SU-DHL-6 (cell line): ENCODE data around the gene HSH2D.
A peak's percentile ranks its signal among the peaks of the same experiment; 100 is the strongest.

Experiments used
- H2AFZ ChIP-seq: fragments of 200-600 bp; sonication (generic); 2 replicates; pipeline ENCODE4 v1.6.1; 2014; ENCODE audit warnings: low read depth, mild to moderate bottlenecking, moderate library complexity, mixed read lengths, antibody characterized with exemption, low read length; ENCODE audit not compliant: severe bottlenecking
- H3F3A ChIP-seq: fragments of 200-600 bp; shearing (Covaris generic); 2 replicates; pipeline ENCODE4 v1.6.0; 2016; ENCODE audit warnings: antibody characterized with exemption, mild to moderate bottlenecking; ENCODE audit not compliant: insufficient read depth
- H3K27ac ChIP-seq: fragments of 200-600 bp; sonication (generic); 2 replicates; pipeline ENCODE4 v1.5.1; 2016; ENCODE audit warnings: low read depth, mild to moderate bottlenecking, low read length, moderate library complexity, mixed read lengths
- H3K27me3 ChIP-seq: fragments of 200-600 bp; sonication (generic), shearing (Covaris generic); 2 replicates; pipeline ENCODE4 v1.6.0; 2014; ENCODE audit warnings: mild to moderate bottlenecking, low read length
- H3K36me3 ChIP-seq: fragments of 200-600 bp; sonication (generic); 2 replicates; pipeline ENCODE4 v1.6.1; 2014; ENCODE audit warnings: mild to moderate bottlenecking, low read length, mixed read lengths
- H3K4me2 ChIP-seq: fragments of 300-600, 200-600 bp; shearing (Covaris generic), sonication (generic); 2 replicates; pipeline ENCODE4 v1.6.0; 2014; ENCODE audit warnings: low read length, low read depth, mild to moderate bottlenecking; ENCODE audit not compliant: poor library complexity, severe bottlenecking
- H3K4me3 ChIP-seq: fragments of 200-600 bp; sonication (generic); 2 replicates; pipeline ENCODE4 v1.5.1; 2014; ENCODE audit warnings: antibody characterized with exemption, low read length, mild to moderate bottlenecking, mixed read lengths; ENCODE audit not compliant: insufficient read depth, poor library complexity, severe bottlenecking
- H3K79me2 ChIP-seq: fragments of 200-600 bp; sonication (generic); 2 replicates; pipeline ENCODE4 v1.6.1; 2014; ENCODE audit warnings: mild to moderate bottlenecking, low read length, moderate library complexity; ENCODE audit not compliant: insufficient read depth
- H3K9ac ChIP-seq: fragments of 200-600 bp; sonication (generic); 2 replicates; pipeline ENCODE4 v1.7.0; 2014; ENCODE audit warnings: mild to moderate bottlenecking, low read length
- H3K9me2 ChIP-seq: fragments of 200-600 bp; sonication (generic); replicated peaks from 2 replicates; pipeline ENCODE4 v1.6.1; 2014; ENCODE audit warnings: low read length; ENCODE audit not compliant: insufficient read depth
- H3K9me3 ChIP-seq: fragments of 200-600 bp; sonication (generic); 2 replicates; pipeline ENCODE4 v1.6.1; 2014; ENCODE audit warnings: low read length, mixed read lengths; ENCODE audit not compliant: insufficient read depth
- H4K20me1 ChIP-seq: fragments of 200-600 bp; sonication (generic); 2 replicates; pipeline ENCODE4 v1.6.1; 2014; ENCODE audit warnings: low read depth, mild to moderate bottlenecking, antibody characterized with exemption, low read length, moderate library complexity, mixed read lengths
- EZH2phosphoT487 ChIP-seq: fragments of 200-600 bp; sonication (generic), shearing (Covaris generic); conservative IDR thresholded peaks from 2 replicates; pipeline ENCODE4 v1.6.1; 2018; ENCODE audit warnings: mild to moderate bottlenecking, antibody characterized with exemption, low read length, moderate library complexity, mixed read lengths
- TF ChIP-seq, protein P1 (sequence below): fragments of 200-600 bp; sonication (generic); IDR thresholded peaks from one replicate; pipeline ENCODE4 v1.5.1; 2017; ENCODE audit warnings: antibody characterized with exemption, mild to moderate bottlenecking, low read length, moderate library complexity; ENCODE audit not compliant: insufficient read depth, poor library complexity, severe bottlenecking

The HSH2D gene

DNA sequence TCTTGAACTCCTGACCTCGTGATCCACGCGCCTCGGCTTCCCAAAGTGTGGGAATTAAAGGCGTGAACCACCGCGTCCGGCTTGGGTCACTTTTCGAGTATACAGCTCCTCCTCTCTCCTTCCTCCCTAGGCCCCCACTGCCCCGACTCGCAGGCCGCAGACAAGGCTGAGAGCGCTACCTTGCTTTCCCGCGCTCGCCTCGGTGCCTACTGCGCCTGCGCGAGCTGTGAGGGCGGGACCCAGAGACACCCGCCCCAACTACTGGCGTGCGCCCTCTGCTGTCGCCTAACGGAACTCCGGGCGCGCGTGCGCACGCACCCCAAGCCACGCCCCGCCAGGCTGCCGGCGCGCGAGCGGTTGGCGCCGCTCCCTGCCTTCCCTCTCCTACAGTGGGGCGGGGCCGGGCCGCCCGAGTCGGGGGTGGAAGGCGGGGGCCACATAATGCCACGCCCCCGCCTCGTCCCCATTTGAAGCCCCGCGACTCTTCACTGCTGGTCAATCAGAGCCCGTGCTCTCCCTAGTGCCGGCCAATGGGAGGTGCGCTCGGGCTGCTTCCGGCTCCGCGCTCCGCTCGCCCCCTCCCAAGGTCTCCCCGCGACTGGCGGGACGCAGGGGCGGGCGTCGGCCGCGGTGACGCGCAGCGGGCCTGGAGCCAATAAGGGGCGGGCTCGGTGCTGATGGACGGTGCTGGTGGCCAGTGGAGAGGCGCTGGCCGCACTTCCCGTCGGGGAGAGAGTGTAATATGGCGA is 32.2 kb upstream of the HSH2D start, which contains the start of gene RAB8A:
Gene RAB8A, plus strand, starts transcription at position 730 of the 749 bp plus-strand sequence. Its CDS starts 13 bp downstream, at position 743.
- H2AFZ ChIP-seq, result no peak within 1 kb of the TSS
- H3K9ac ChIP-seq, result peak within 1 kb of the TSS; percentile 99
- H3K27ac ChIP-seq, result peak within 1 kb of the TSS; percentile 71
- H3K36me3 ChIP-seq, result 0 out of 2 replicates have a peak, but pooled peaks cover 3% of the 10 kb centered on the region
- H3K4me3 ChIP-seq, result peak within 1 kb of the TSS; percentile 90
- no peaks in the 10 kb centered on the region for H3K27me3 ChIP-seq
- TF ChIP-seq, protein P1, sequence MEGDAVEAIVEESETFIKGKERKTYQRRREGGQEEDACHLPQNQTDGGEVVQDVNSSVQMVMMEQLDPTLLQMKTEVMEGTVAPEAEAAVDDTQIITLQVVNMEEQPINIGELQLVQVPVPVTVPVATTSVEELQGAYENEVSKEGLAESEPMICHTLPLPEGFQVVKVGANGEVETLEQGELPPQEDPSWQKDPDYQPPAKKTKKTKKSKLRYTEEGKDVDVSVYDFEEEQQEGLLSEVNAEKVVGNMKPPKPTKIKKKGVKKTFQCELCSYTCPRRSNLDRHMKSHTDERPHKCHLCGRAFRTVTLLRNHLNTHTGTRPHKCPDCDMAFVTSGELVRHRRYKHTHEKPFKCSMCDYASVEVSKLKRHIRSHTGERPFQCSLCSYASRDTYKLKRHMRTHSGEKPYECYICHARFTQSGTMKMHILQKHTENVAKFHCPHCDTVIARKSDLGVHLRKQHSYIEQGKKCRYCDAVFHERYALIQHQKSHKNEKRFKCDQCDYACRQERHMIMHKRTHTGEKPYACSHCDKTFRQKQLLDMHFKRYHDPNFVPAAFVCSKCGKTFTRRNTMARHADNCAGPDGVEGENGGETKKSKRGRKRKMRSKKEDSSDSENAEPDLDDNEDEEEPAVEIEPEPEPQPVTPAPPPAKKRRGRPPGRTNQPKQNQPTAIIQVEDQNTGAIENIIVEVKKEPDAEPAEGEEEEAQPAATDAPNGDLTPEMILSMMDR, result peak; percentile 75
- TF ChIP-seq EZH2phosphoT487, result no peak
- H3K4me2 ChIP-seq, result peak within 1 kb of the TSS; percentile 65
- H3K79me2 ChIP-seq, result peaks cover 46% of the 10 kb centered on the region
- H4K20me1 ChIP-seq, result no peaks in the 10 kb centered on the region
- no peaks in the 10 kb centered on the region for H3K9me2 ChIP-seq
- H3K9me3 ChIP-seq, result no peaks in the 10 kb centered on the region
- peaks cover 11% of the 10 kb centered on the region for H3F3A ChIP-seq

DNA sequence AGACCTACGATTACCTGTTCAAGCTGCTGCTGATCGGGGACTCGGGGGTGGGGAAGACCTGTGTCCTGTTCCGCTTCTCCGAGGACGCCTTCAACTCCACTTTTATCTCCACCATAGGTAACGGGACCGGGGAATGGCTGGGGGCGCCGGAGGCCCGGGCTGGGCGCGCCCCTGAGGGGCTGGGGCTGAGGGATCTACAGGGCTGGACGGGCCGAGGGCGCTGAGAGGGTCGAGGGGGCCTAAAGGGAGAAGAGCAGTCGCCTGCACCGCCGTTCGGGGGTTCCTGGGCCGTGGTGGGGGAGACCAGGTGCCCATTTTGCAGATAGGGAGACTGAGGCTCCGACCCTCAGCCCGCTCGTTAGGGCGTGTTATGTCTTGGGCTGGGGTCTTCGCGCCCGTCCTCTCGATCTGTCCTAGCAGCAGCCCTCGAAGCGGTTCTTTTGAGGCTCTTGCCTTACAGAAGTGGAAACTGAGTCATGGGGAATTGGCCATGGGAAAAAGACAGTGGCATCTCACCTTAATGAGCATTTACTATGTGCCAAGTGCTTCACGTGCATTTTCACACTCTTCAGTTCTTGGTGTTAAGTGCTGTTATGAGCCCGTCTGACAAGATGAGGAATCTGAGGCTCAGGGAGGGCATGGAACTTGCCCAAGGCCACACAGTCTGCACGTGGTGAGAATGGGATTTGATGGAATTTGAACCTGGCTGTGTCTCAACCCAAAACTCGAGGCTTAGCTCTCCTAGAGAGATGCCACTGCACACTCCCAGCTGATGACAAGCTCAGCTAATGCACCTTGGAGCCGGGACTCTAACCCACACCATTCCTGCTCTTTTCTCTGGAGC is 31.4 kb upstream of the HSH2D start:
- H3F3A ChIP-seq, result peaks cover 15% of the 10 kb centered on the region
- TF ChIP-seq, protein P1, result no peak
- no peak for TF ChIP-seq EZH2phosphoT487
- no peak overlapping the region for H2AFZ ChIP-seq
- no peaks in the 10 kb centered on the region for H3K27me3 ChIP-seq
- H3K9ac ChIP-seq, result peak overlapping the region; percentile 99
- H4K20me1 ChIP-seq, result no peaks in the 10 kb centered on the region
- H3K9me3 ChIP-seq, result no peaks in the 10 kb centered on the region
- peak overlapping the region; percentile 65 for H3K4me2 ChIP-seq
- H3K27ac ChIP-seq, result peak overlapping the region; percentile 71
- H3K4me3 ChIP-seq, result peak overlapping the region; percentile 90
- H3K36me3 ChIP-seq, result 0 out of 2 replicates have a peak, but pooled peaks cover 3% of the 10 kb centered on the region
- H3K79me2 ChIP-seq, result peaks cover 53% of the 10 kb centered on the region
- H3K9me2 ChIP-seq, result no peaks in the 10 kb centered on the region

DNA sequence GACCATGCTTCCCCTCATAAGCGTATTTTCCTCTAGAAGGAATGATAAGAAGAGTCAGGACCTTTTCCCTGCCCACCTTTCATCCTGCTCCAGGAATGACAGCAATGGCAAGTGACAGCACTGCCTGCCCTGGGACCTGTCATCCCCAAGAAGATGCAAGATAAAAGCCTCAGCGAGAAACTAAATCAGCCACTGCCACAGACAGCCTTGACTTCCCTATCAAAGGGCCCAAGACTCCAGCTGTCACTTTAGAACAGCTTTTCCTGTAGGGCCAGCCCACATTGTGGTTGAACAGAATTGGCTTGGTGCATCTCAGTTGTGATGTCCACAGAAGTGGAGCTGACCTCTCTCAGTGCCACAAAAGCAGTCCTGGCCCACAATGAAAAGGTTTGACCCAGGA is 30.7 kb upstream of the HSH2D start:
- no peaks in the 10 kb centered on the region for H3K27me3 ChIP-seq
- peak overlapping the region; percentile 90 for H3K4me3 ChIP-seq
- H3K9ac ChIP-seq, result peak overlapping the region; percentile 99
- peaks cover 19% of the 10 kb centered on the region for H3F3A ChIP-seq
- no peaks in the 10 kb centered on the region for H3K9me2 ChIP-seq
- H3K4me2 ChIP-seq, result peak overlapping the region; percentile 65
- no peak overlapping the region; the same call in 1 of the 2 replicates for H3K27ac ChIP-seq
- peaks cover 53% of the 10 kb centered on the region for H3K79me2 ChIP-seq
- H3K36me3 ChIP-seq, result 0 out of 2 replicates have a peak, but pooled peaks cover 3% of the 10 kb centered on the region
- no peak for TF ChIP-seq EZH2phosphoT487
- TF ChIP-seq, protein P1, result no peak
- H2AFZ ChIP-seq, result no peak overlapping the region
- no peaks in the 10 kb centered on the region for H4K20me1 ChIP-seq
- no peaks in the 10 kb centered on the region for H3K9me3 ChIP-seq
